ENCODE measurements around the gene TSPAN5.
"Not testable (repeated sequence)": the region's sequence is repeated elsewhere in the genome, so short reads cannot be mapped to it uniquely, and the experiment has no call there.

The TSPAN5 gene

DNA sequence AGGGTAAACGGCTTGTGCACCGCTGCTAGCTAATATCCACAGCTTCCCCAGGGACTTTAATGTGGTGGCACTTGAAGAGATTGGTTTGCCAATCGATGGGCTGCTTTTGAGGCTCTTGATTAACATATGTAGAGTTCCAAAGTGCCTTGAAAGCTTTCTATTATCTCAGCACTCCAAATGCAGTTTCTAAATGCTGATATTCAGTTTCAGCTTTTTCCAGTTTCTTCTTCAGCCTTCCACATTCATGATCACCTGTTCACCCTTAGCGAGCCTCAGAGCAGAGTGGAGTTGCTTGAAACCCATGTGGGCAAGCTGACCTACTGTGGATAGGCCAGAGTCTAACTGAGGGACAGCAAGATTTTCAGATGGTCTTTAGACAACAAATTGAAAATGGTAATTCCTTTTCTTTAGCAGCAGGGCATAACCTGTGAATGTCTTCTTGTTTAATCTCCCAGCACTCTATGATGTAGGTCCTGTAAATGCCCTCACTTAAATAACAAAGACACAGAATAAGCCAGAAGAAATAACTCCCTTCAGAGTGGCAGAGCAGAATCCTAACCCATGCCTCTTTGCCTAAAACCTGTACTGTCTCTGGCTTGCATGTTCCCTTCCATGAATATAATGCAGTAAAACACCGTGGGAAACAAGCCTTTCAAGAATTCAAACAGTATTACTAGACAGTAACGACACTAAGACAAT is 99.8 kb downstream of the TSPAN5 start:
- no peak for DNase-seq (ENCODE audit: low read depth in 2 of 3, low spot score in 2 of 3)

DNA sequence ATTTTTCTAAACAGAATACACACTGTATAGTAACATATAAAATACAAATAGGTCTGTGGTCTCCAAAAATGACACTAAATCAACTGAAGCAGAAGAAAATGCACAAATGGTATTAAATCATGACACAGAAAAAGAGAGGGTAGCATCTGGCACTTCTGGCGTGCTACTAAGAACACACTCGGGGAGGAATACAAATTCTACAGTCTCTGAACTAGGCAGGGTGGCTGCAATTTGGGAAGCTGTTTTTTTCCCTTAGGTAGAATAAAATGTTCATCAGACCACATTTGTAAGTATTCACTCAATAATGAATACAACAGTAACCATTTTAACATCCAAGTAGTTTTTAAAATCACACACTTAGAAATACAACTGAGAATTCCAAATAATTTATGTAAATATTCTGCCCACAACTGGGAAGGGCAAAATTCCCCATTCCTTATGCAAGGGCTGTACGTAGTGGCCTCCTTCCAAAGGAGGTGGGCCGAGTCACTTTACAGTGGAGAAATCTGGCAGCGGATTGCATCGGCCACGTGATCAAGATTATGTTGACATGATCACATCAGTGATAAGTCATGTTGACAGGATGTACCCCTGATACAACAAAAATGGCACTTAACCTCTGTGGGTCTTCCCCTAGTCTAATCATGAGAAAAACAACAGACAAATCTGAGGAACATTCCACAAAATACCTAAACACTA is 101.1 kb downstream of the TSPAN5 start:
- DNase-seq (ENCODE audit: low read depth in 2 of 3, low spot score in 2 of 3), result no peak

DNA sequence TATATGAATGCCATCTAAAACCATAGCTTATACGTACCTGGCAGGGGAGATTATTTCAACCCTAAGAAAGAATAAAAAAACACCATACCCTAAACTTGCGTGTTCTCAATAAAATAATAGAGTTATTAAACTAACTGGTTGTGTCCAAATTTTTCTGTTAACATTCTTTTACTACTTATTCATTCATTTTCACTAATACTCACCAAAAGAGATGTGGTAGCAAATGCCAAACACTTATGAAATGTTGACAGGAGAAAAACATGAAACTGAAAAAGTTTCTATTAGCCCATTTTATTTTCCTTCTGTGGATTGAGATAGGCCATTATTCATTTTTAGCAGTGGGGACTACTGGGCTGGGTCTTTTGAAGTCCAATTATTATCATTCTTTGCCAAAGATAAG is 102.0 kb downstream of the TSPAN5 start:
- no peak for DNase-seq (ENCODE audit: low read depth in 2 of 3, low spot score in 2 of 3)

DNA sequence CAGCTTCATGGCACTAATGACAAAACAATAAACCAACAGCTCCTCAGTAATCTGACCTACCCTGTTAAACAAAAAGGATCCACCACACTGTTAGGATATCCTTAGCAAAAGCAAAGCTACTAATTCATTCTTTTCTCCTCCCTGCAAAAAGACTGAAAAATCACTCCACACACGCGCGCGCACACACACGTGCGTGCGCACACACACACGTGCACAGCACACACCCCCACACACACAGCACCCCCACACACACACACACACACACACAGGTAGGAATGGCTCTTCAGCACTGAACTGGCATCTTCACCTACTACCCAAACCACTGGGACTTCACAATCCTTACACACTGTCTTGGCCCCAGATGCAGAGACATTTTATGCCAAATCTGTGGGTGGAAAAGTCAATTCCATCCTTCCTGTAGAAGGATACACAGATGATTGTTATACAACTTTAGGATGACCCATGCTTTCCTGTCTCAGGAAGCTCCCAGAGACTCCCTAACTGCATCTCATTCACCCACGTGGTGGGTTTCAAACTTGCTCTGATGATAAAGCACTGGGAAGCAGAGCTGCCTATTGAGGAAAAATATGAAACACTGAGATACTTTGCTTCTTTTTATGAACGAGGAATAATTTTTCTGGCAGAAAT is 102.5 kb downstream of the TSPAN5 start:
- DNase-seq (ENCODE audit: low read depth in 2 of 3, low spot score in 2 of 3), result no peak

DNA sequence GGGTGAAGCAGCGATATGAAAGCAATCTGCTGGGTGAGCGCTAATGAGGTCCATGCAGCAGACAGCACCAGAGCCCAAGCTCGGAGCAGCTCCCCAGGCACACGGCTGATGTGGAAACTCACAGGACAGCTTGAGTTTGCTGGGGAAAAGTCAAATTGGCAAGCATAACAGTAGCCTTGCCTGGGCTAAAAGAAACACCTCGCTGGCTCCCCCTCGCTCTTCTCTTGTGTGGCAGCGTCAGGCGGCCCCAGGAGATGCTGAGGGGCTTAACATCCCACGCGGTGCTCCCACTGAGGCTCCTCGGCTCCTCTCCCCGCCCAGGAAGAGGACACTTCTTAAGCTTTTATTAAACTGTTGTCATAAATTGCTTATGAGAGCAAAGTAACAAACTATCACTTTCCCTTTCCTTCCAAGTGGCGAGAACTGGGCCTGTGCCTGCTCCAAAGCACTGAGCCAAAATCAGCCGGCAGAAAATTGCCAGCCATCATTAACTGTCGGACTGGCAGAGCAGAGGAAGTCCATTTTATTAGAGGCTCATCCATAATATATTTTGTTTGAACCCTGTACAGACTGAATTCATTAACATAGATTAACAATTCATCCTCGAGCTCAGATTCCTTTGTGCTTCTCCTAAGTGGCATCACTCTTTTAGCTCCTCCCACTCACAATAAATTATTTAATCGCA is 111.4 kb downstream of the TSPAN5 start:
- no peak for DNase-seq (ENCODE audit: low read depth in 2 of 3, low spot score in 2 of 3)

DNA sequence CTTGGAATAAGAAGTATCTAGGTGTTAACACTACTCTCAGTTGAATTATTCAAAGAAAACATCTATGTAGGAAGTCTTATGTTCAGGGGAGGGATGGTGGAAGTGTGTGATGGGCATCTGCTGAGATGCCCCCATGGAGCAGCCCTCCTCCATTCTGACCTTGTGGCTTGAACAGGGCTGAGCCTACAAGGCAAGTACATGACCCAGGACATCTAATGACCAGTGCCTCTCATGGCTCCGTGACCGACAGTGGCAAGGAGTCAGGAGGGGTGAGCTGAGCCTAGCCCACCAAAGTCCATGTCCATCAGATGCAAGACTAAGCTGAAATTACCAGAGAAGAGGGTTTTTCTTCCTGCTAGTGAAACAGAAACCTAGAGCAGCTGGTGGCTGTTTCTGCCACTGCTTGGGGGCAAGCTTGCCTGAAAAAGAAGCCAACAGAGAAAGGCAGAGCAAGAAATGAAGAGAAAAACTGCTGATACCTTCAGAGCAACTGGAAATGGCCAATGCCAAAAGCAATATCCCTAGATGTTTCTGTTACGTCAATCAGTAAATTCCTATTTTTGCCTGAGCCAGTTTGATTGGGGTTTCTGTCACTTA is 113.5 kb downstream of the TSPAN5 start:
- no peak for DNase-seq (ENCODE audit: low read depth in 2 of 3, low spot score in 2 of 3)

DNA sequence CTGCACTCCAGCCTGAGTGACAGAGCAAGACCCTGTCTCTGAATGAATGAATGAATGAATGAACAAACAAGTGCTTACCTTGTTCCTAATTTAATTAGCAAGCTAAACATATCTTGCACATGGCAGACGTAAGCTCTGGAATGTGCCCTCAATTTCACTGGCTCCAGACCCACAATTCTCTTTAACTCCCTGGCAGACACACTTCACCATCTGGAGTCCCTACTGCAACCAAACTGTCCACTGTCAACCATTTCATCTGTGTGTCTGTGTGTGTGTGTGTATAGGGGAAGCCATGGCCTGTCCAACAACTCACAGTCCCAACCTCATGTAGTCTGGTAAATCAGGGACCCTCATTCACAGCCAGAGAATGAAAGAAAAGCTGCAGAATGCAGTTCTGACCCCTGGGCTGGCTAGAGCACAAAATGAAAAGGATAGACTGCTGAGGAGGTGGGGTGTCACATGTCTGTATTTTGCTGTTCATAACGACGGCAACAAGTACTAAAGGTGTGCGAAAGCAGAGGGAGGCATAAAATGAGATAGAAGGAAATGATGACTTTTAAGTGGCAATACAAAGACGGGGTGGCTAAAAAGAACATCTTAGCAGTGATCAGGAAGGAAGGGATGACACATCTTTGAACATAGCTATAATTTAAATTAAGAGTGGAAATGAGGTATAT is 114.1 kb downstream of the TSPAN5 start:
- DNase-seq (ENCODE audit: low read depth in 2 of 3, low spot score in 2 of 3), result no peak

DNA sequence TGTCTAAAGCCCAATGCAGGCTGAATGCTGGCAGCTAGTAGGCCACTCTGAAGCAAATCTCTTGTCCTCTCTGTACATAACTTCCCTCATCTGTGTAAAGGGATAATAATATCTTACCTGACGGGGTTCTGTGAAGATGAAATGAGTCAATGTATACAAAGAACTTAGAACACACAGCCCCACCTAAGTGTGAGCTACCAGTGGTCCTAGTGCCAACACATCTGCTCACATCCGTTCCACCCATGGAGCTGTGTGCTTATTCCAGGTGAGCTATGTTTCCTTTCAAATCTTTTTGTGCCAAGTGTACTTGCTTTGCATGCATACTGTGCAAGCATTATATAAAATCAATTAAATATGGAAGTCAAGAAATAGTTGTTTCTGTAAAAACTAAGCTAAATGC is 116.4 kb downstream of the TSPAN5 start:
- no peak for DNase-seq (ENCODE audit: low read depth in 2 of 3, low spot score in 2 of 3)

DNA sequence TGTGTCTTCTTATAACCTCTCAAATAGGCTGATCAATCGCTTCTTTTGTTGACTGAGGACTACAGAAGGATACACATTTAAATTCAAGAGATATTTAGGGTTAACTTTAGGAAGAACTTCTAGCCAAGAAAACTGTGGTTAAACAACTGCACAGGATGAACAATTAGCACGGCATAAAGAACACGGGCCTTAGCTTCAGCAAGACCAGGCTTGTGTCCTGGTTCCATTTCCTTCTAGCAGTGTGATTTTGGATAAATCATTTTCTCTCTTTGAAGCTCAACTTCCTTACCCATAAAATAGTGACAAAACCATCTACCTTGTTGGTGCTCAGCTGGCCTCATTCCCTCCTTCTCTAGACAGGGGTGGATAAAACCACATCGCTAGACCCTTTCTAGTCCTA is 117.6 kb downstream of the TSPAN5 start:
- DNase-seq (ENCODE audit: low read depth in 2 of 3, low spot score in 2 of 3), result no peak

DNA sequence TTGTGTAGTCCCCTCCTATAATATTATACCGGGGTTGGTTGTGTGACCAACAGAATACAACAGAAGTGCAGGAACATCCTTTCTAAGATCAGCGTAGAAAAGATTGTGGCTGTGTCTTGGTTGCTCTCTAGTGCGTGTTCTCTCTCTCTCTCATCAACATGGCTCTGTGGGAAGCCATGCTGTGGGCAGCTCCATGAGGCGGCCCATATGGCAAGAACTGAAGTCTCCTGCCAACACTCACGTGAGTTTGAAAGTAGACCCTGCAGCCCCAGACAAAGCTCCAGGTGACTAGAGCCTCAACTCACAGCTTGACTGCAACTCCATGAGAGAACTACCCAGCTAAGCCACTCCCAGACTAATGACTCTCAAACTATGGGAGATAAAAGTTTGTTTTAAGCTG is 118.7 kb downstream of the TSPAN5 start:
- DNase-seq (ENCODE audit: low read depth in 2 of 3, low spot score in 2 of 3), result no peak

DNA sequence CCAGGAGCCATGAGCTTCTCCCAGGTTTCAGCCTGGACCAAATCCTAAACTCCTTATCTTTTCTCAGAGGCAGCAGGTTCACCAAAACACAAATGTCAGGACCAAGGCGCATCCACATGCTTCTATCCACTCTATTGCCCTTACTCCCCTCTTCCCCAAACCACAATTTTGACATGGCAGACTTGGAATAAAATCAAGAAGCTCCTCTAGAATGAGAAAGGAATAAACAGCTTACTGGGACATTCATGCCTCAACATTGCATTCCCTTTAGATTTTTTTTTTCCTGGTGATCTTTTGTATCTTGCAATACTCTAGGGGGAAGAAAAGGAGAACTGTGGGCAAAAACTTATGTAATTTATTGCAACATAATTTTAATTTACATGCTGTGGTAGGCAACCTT is 119.1 kb downstream of the TSPAN5 start:
- DNase-seq (ENCODE audit: low read depth in 2 of 3, low spot score in 2 of 3), result no peak

DNA sequence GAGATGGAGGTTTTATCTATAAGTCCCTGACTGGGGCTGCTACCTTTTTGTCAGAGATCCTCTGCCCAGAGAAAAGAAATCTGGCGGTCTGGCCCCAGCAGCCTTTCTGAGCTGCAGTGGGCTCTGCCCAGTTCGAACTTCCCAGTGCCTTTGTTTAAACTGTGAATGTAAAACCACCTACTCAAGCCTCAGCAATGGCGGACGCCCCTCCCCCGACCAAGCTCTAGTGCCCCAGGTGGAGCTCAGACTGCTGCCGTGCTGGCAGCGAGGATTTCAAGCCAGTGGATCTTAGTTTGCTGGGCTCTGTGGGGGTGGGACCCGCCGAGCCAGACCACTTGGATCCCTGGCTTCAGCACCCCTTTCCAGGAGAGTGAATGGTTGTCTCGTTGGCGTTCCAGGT is 121.8 kb downstream of the TSPAN5 start:
- DNase-seq (ENCODE audit: low read depth in 2 of 3, low spot score in 2 of 3), result no peak

DNA sequence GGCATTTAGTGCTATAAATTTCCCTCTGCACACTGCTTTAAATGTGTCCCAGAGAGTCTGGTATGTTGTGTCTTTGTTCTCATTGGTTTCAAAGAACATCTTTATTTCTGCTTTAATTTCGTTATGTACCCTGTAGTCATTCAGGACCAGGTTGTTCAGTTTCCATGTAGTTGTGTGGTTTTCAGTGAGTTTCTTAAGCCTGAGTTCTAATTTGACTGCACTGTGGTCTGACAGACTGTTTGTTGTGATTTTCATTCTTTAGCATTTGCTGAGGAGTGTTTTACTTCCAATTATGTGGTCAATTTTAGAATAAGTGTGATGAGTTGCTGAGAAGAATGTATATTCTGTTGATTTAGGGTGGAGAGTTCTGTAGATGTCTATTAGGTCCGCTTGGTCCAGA is 124.3 kb downstream of the TSPAN5 start:
- DNase-seq (ENCODE audit: low read depth in 2 of 3, low spot score in 2 of 3), result not testable (repeated sequence)

DNA sequence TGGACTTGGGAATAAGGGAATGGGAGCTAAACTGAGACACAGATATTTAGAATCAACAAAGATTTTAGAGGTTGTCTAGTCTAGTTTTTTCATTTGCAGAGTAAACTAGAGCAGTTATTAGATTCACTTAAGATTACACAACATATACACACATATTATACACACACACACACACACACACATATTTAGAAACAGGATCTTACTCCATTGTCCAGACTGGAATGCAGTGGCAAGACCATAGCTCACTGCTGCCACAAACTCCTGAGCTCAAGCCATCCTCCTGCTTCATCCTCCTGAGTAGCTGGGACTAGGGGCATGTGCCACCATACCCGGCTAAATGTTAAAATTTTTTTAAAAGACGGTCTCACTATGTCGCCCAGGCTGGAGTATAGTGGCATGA is 127.8 kb downstream of the TSPAN5 start:
- DNase-seq (ENCODE audit: low read depth in 2 of 3, low spot score in 2 of 3), result no peak

DNA sequence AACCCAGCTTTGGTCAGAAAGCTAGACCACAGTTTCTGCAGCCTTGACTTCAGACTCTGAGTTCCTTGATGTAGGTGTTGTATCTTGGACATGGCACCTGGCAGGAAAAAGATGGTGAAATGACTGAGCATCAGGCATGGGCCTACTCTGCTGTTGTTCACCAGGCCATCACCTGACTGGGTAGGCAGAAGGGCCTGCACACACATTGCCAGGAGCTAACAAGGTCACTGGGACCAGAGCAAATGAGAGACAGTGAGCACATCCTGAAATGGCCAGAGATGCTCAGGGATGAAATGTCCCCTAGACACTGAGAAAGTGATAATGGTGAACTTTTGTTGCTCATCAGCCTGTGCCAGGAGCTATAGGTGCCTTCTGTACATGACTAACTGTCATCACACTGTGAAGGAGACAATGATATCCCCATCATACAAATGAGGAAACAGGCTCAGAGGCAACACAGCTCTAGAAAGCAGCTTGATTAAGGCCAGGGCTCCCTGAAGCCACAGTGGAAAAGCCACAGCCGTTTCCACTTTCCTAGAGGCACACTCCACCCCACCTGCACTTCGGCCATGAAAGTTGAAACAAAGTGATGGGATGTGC is 128.3 kb downstream of the TSPAN5 start:
- DNase-seq (ENCODE audit: low read depth in 2 of 3, low spot score in 2 of 3), result no peak

DNA sequence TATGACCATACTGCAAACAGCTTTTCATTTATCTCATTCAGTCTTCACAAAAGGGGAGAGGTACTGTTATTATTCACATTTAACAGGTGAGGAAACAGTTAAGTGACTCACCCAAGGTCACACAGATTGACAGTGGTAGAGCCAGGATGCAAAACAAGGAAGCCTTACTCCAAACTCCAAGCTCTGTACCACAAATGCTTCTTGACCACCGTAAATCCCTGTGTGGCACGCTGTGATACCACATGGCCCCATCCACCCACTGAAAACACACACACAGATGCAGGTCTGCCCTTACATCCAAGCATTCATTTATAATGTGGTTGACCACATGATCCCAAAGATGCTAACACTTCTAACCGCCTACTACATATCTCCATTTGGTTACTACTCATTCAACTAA is 129.5 kb downstream of the TSPAN5 start:
- no peak for DNase-seq (ENCODE audit: low read depth in 2 of 3, low spot score in 2 of 3)

DNA sequence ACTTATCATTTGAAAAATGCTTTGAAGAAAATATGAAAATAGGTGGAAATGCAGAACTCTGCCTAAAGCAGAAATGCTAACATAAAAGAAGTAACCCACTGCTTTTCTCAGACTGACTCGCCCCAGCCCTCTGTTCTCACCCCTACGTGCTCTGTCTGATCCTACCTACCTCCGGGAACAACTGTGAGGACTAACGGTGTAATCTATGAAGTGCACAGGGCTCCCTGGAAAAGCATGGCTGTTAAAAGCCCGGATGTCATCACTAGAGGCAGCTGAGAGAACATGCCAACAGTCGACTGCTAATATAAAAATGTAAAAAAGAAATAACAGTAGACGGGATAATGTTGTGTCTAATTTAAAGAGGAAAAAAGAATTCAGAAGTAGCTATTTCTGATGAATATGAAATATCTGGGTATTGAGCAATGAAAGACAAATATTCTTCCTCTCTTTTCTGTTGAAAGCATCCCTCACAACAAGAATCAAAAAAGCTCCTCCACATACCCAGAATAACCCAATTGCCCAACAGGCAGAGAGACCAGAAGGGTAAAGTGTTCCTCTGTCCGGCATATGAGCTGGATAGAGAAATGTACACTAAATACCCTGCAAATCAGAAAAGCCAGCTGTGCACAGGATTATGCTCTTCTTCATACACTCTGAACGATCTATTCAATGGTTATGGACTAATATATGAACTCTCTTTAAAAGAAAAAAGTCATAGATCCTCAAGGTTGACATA is 130.7 kb downstream of the TSPAN5 start:
- no peak for DNase-seq (ENCODE audit: low read depth in 2 of 3, low spot score in 2 of 3)

DNA sequence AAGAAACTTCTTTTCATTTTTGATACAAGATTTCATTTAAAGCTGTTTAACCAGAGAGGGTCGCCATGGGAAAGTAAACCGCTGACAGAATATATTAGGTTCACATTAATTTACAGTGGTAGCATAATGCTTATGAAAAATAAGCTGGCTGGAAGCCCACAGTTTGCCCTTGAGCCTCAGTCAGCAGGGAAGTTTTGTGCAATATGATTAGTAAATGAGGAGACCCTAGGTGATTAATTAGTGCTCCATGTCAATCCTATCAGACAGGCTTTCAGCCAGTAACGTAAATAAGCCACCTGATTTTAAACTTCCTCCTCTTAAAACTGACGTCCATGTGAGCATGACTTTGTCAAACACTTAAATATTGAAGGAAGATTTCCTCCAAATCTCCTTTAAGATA is 134.2 kb downstream of the TSPAN5 start:
- no peak for DNase-seq (ENCODE audit: low read depth in 2 of 3, low spot score in 2 of 3)

DNA sequence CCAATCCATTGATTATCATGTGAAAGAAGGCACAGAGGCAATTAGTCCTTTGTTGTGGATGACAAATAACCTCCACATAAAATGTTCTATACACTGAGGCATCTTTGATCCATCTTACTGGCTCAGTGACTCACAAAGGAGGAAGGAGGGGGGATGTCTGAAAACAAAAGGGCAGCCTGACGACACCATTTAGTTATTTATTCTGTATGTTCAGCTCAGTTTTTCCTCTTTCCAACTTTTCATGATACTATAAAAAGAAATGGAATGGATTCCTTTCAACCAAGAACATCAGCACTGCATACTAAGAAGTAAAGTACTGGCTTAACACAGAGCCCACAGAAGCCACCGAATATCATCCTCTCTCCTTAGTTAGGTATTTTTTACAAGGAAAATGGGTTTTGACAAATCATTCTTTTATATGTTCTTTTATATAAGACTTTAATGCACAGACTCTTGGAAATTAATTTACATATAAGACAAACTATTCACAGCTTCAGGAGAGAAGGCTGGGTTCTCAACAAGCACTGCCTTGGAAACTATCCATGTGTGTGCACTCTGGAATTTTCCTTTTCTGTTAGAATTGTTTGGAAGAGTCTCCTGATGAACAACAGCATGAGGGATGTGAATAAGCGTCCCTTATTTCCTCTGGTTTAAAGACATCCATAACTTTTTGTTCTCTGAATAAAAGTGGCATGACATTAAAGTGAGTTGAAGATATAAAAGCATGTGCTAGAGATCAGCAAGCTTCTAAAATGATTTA is 135.6 kb downstream of the TSPAN5 start:
- no peak for DNase-seq (ENCODE audit: low read depth in 2 of 3, low spot score in 2 of 3)
